H1 (cell line): ENCODE measurements around the gene TMEM174. TPM values are rescaled to one million over a fixed set of nuclear protein-coding genes. Genes with fewer than 3 reads are reported as not detected.

ENCODE experiments used
- CTCF ChIA-PET: fragments of 300-600 bp; sonication (Branson Sonifier 250); formaldehyde crosslinking; loops from one replicate; lab custom pipeline; 2021; ENCODE audit not compliant: partially characterized antibody; lab: Charles Lee
- POLR2A ChIA-PET: fragments of 300-600 bp; sonication (Branson Sonifier 250); formaldehyde crosslinking; loops from one replicate; lab custom pipeline; 2021; ENCODE audit warnings: inconsistent platforms; ENCODE audit not compliant: partially characterized antibody; lab: Charles Lee
- DNase-seq, 2 experiments: peaks; one replicate each; pipeline versions ENCODE4 v3.0.0 to v3.0.0-alpha.2; 2010 to 2022; ENCODE audit warnings: low spot score in 2 of 2, low read depth in 1 of 2, mixed read lengths in 1 of 2
- FAIRE-seq: peaks from 2 replicates; lab custom pipeline; 2011; peaks lifted over from hg19 to GRCh38; lab: Jason Lieb, UNC
- H2AFZ ChIP-seq: 2 replicates; pipeline ENCODE4 v1.8.1; 2012; ENCODE audit warnings: low read length, inconsistent platforms
- H2AK5ac ChIP-seq: 2 replicates; pipeline ENCODE4 v1.6.1; 2013; ENCODE audit warnings: low read depth, low read length
- H2BK120ac ChIP-seq: replicated peaks from 2 replicates; pipeline ENCODE3; 2013; ENCODE audit warnings: low read depth, low read length, inconsistent platforms
- H2BK12ac ChIP-seq: 2 replicates; pipeline ENCODE4 v1.6.1; 2013; ENCODE audit warnings: low read depth, low read length
- H2BK15ac ChIP-seq: 2 replicates; pipeline ENCODE4 v1.6.1; 2013; ENCODE audit warnings: low read length
- H2BK20ac ChIP-seq: 2 replicates; pipeline ENCODE4 v1.6.1; 2013; ENCODE audit warnings: low read length
- H2BK5ac ChIP-seq: 2 replicates; pipeline ENCODE4 v1.6.1; 2013; ENCODE audit warnings: low read depth, low read length
- H3K14ac ChIP-seq: 2 replicates; pipeline ENCODE4 v1.6.1; 2013; ENCODE audit warnings: inconsistent platforms; ENCODE audit not compliant: insufficient read length
- H3K18ac ChIP-seq: 2 replicates; pipeline ENCODE4 v1.6.1; 2013; ENCODE audit warnings: low read length; ENCODE audit errors: extremely low read depth
- H3K23ac ChIP-seq: 2 replicates; pipeline ENCODE4 v1.6.1; 2013; ENCODE audit warnings: inconsistent platforms; ENCODE audit not compliant: insufficient read length
- H3K23me2 ChIP-seq: 2 replicates; pipeline ENCODE4 v1.6.1; 2013; ENCODE audit warnings: low read depth, low read length
- H3K27ac ChIP-seq: 2 replicates; pipeline ENCODE4 v1.6.1; 2011; ENCODE audit warnings: low read depth, low read length, inconsistent platforms
- H3K27me3 ChIP-seq, 4 experiments: replicated peaks in 1 of 4; 1 replicate in 1 of 4; 2 replicates in 3 of 4; pipeline versions ENCODE4 v1.6.1 to v1.8.1; 2011 to 2013; ENCODE audit warnings: low read length in 3 of 4, mild to moderate bottlenecking in 3 of 4, inconsistent platforms in 2 of 4, mixed read lengths in 2 of 4, moderate library complexity in 1 of 4; ENCODE audit not compliant: control insufficient read depth in 3 of 4, insufficient read depth in 3 of 4; ENCODE audit errors: extremely low read depth in 1 of 4
- H3K36me3 ChIP-seq, 4 experiments: 2 replicates each; pipeline versions ENCODE4 v1.6.1 to v1.8.1; 2011 to 2013; ENCODE audit warnings: mild to moderate bottlenecking in 4 of 4, low read length in 3 of 4, moderate library complexity in 2 of 4, control low read depth in 1 of 4, inconsistent platforms in 1 of 4; ENCODE audit not compliant: insufficient read depth in 4 of 4, control insufficient read depth in 2 of 4
- H3K4ac ChIP-seq: replicated peaks from 2 replicates; pipeline ENCODE3; 2013; ENCODE audit warnings: low read length, low read depth, mixed read lengths, inconsistent platforms; ENCODE audit not compliant: insufficient read length
- H3K4me1 ChIP-seq, 4 experiments: replicated peaks in 1 of 4; 1 replicate in 1 of 4; 2 replicates in 3 of 4; pipeline versions ENCODE4 v1.6.1 to v1.8.1; 2011 to 2013; ENCODE audit warnings: low read length in 3 of 4, inconsistent platforms in 2 of 4, mixed read lengths in 1 of 4; ENCODE audit not compliant: insufficient read depth in 4 of 4, control insufficient read depth in 3 of 4
- H3K4me2 ChIP-seq, 2 experiments: 2 replicates each; pipeline versions ENCODE4 v1.6.1 to v1.8.1; 2011 to 2013; ENCODE audit warnings: low read depth in 2 of 2, low read length in 2 of 2, control low read depth in 1 of 2, inconsistent platforms in 1 of 2, mild to moderate bottlenecking in 1 of 2; ENCODE audit not compliant: insufficient read depth in 1 of 2
- H3K4me3 ChIP-seq, 4 experiments: fragments of 200-600, 300-600 bp in 1 of 4; sonication (generic), shearing (Covaris generic), sonication (Bioruptor Twin) in 1 of 4; 2 replicates each; pipeline versions ENCODE4 v1.5.1 to v1.8.1; 2011 to 2016; ENCODE audit warnings: low read length in 4 of 4, low read depth in 3 of 4, control low read depth in 2 of 4, inconsistent platforms in 2 of 4, mild to moderate bottlenecking in 2 of 4, mixed read lengths in 1 of 4, moderate library complexity in 1 of 4; ENCODE audit not compliant: insufficient read depth in 2 of 4; ENCODE audit errors: extremely low read depth in 1 of 4
- H3K56ac ChIP-seq: replicated peaks from 2 replicates; pipeline ENCODE3; 2013; ENCODE audit warnings: low read depth, mild to moderate bottlenecking, mixed read lengths, low read length, inconsistent platforms; ENCODE audit not compliant: insufficient read length
- H3K79me1 ChIP-seq: 2 replicates; pipeline ENCODE4 v1.6.1; 2013; ENCODE audit warnings: low read depth, low read length, control low read depth
- H3K79me2 ChIP-seq, 2 experiments: 2 replicates each; pipeline versions ENCODE4 v1.6.1 to v1.8.1; 2012 to 2013; ENCODE audit warnings: low read length in 2 of 2, mild to moderate bottlenecking in 2 of 2, inconsistent platforms in 1 of 2; ENCODE audit not compliant: insufficient read depth in 2 of 2, control insufficient read depth in 1 of 2
- H3K9ac ChIP-seq, 4 experiments: replicated peaks in 1 of 4; 1 replicate in 1 of 4; 2 replicates in 3 of 4; pipeline versions ENCODE4 v1.6.1 to v1.8.1; 2011 to 2013; ENCODE audit warnings: low read depth in 3 of 4, low read length in 3 of 4, control low read depth in 2 of 4, mild to moderate bottlenecking in 2 of 4, moderate library complexity in 2 of 4, inconsistent platforms in 1 of 4; ENCODE audit errors: extremely low read depth in 1 of 4
- H3K9me3 ChIP-seq, 2 experiments: 2 replicates each; pipeline versions ENCODE4 v1.6.1 to v1.8.1; 2012 to 2013; ENCODE audit warnings: mild to moderate bottlenecking in 2 of 2, moderate library complexity in 2 of 2, control low read depth in 1 of 2, inconsistent platforms in 1 of 2, low read depth in 1 of 2, low read length in 1 of 2, mixed read lengths in 1 of 2; ENCODE audit not compliant: insufficient read depth in 2 of 2
- H4K20me1 ChIP-seq, 2 experiments: replicated peaks in 1 of 2; 2 replicates each; pipeline versions ENCODE3 to v1.8.1; 2011 to 2013; ENCODE audit warnings: inconsistent platforms in 2 of 2, low read length in 2 of 2, mild to moderate bottlenecking in 1 of 2; ENCODE audit not compliant: insufficient read depth in 2 of 2, control insufficient read depth in 1 of 2
- H4K5ac ChIP-seq: 2 replicates; pipeline ENCODE4 v1.6.1; 2013; ENCODE audit warnings: low read length, low read depth, mixed read lengths, inconsistent platforms; ENCODE audit not compliant: insufficient read length
- H4K8ac ChIP-seq: 2 replicates; pipeline ENCODE4 v1.8.0; 2013; ENCODE audit warnings: mild to moderate bottlenecking, moderate library complexity, low read length, inconsistent platforms; ENCODE audit not compliant: insufficient read depth; ENCODE audit errors: extremely low read depth
- H4K91ac ChIP-seq: replicated peaks from 2 replicates; pipeline ENCODE3; 2013; ENCODE audit warnings: low read length, mixed read lengths, inconsistent platforms; ENCODE audit not compliant: insufficient read length
- KDM5A ChIP-seq: fragments of 200-600 bp; IDR thresholded peaks from 2 replicates; pipeline ENCODE4 v1.7.1; 2012; ENCODE audit warnings: mild to moderate bottlenecking, low read length, inconsistent platforms, mixed read lengths
- TAF1 ChIP-seq: IDR thresholded peaks from 2 replicates; pipeline ENCODE4 v1.6.1; 2011; ENCODE audit warnings: mild to moderate bottlenecking, low read depth, low read length
- WGBS, 2 experiments: shearing (Covaris generic) in 1 of 2; methylation state at CpG; one replicate each; pipeline versions ENCODE4 v1.1.6 to v1.1.7; 2013 to 2015; ENCODE audit warnings: low lambda C conversion rate in 2 of 2, mixed read lengths in 2 of 2, inconsistent platforms in 1 of 2, low coverage in 1 of 2, missing lambda C conversion rate in 1 of 2; ENCODE audit not compliant: insufficient replicate concordance in 2 of 2, insufficient coverage in 1 of 2, insufficient read length in 1 of 2; ENCODE audit errors: extremely low coverage in 1 of 2, missing lambda C conversion rate in 1 of 2; 5-methylcytosine and 5-hydroxymethylcytosine counted together
- polyA plus RNA-seq, 7 experiments: library from polyadenylated mRNA; depleted of rRNA in 3 of 7; stranded (reverse) in 5 of 7; unstranded in 2 of 7; fragments of >200 nt in 5 of 7; fragments of 200-250 nt in 2 of 7; gene quantifications; 1 replicate in 5 of 7; 2 replicates in 1 of 7; 4 replicates in 1 of 7; pipeline versions ENCODE4 v1.2.1 to v1.2.3, GENCODE V29; 2011 to 2013; ENCODE audit warnings: missing spikeins in 2 of 7, mixed read lengths in 2 of 7
- total RNA-seq: library from RNA; stranded (reverse); fragmentation: NEBNext Ultra II Directional; extraction: Animal tissue kit (Norgen Biotek cat#: 25700); gene quantifications from 2 replicates; pipeline ENCODE4 v1.2.1, GENCODE V29; 2021

TMEM174 gene
- total and polyA plus RNA-seq, 2 of the 8 experiments (the other 6 are each of a cell fraction or from before 2014, with no cell fraction given) = not detected

DNA sequence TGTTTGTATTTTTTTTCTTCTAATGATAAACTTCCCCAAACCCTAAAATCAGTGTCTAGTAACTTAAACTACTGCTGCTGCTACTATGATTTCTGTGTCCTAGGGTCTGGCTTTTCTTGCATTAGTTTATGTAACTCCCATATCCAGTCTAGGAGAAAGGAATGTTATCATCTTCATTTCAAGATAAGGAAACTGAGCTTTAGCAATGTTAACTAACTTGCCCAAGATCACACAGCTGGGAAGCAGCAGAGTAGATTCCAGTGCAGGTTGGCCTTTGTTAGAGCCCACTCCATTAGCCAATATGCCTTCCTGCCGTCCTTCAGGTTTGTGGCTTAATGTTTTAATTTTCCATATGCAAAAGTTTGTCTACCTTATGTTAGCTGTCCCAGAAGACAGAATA, 42.2 kb upstream of the TMEM174 start:
- no peak overlapping the region for H2BK20ac ChIP-seq
- no peaks in the 10 kb centered on the region for H4K20me1 ChIP-seq
- POLR2A ChIA-PET = no interaction called here
- FAIRE-seq (peak; percentile 72), DNase-seq (peak in 1 of 2 experiments; percentile 13)
- H3K23me2 ChIP-seq = no peaks in the 10 kb centered on the region
- H2BK5ac ChIP-seq = no peak overlapping the region
- H4K8ac ChIP-seq = no peak overlapping the region
- H3K79me1 ChIP-seq = no peaks in the 10 kb centered on the region
- H3K79me2 ChIP-seq = no peaks in the 10 kb centered on the region
- H2AK5ac ChIP-seq = no peak overlapping the region
- H2BK15ac ChIP-seq = no peak overlapping the region
- H2BK12ac ChIP-seq = no peak overlapping the region
- no peak overlapping the region; a peak in 1 of 4 replicates for H3K4me2 ChIP-seq
- H3K4me1 ChIP-seq = peaks cover 0 to 6% (median 1%) of the 10 kb centered on the region in 4 experiments; a peak in 2 of 7 replicates
- no peak overlapping the region for H3K14ac ChIP-seq
- no peak overlapping the region for H3K9ac ChIP-seq
- no peak overlapping the region for H3K27ac ChIP-seq
- H3K27me3 ChIP-seq = no peaks in the 10 kb centered on the region
- H2BK120ac ChIP-seq = no peak overlapping the region
- no peak overlapping the region for H3K23ac ChIP-seq
- H3K36me3 ChIP-seq = no peaks in the 10 kb centered on the region
- no peak for TF ChIP-seq TAF1
- no peak for TF ChIP-seq KDM5A
- TF ChIP-seq, all 59 proteins: peak for 0
- H4K5ac ChIP-seq = no peak overlapping the region
- H4K91ac ChIP-seq = no peak overlapping the region
- 58% methylated on average over 1 of the region's 1 CpG; no CpG with 5 or more reads in 1 of the 2 experiments for WGBS, 2 experiments
- CTCF ChIA-PET = no interaction called here
- no peaks in the 10 kb centered on the region for H3K9me3 ChIP-seq
- H3K56ac ChIP-seq = no peak overlapping the region
- no peak overlapping the region for H3K4ac ChIP-seq
- no peak overlapping the region for H2AFZ ChIP-seq
- H3K18ac ChIP-seq = no peak overlapping the region
- no peak overlapping the region for H3K4me3 ChIP-seq
